ENCODE results near the gene CCN5.
"Not testable (repeated sequence)": the region's sequence is repeated elsewhere in the genome, so short reads cannot be mapped to it uniquely, and the experiment has no call there.

Gene CCN5, protein sequence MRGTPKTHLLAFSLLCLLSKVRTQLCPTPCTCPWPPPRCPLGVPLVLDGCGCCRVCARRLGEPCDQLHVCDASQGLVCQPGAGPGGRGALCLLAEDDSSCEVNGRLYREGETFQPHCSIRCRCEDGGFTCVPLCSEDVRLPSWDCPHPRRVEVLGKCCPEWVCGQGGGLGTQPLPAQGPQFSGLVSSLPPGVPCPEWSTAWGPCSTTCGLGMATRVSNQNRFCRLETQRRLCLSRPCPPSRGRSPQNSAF

DNA sequence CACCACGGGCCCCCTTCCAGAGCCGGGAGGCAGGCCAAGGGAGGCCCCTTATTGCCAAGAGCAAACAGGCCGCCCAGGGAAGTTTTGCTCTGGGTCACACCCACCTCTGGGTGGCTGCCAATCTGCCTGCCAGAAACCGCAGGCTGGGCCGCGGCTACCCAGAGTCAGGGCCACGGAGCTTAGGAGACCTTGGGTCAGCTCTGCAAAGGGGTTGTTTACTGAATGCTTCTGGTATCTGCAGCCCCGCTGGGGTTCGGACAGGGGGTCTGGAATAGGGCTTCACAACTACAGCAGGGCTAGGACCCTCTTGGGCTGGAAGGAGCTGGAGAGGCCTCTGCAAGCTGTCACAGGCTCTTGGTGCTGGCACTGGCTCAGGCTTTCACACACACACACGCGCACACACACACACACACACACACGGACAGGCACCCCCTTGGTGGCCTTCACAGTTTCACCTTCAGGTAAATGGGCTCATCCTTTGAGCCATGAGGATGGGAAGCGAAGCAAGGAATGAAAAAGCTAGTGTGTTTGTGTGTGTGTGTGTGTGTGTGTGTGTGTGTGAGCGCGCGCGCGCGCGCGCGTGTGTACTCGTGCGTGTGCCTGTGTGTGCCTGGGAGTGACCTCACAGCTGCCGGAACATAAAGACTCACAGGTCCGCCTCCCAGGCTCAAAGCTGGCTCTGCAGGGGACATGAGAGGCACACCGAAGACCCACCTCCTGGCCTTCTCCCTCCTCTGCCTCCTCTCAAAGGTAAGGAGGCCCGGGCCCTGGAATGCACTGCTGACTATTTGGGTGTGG lies at the start of gene CCN5:
CCN5 (plus strand) TSS at position 669 of the 798 bp plus-strand sequence; CDS start at position 691, 22 bp downstream.
- DNase-seq (ENCODE audit: low spot score), result no peak

DNA sequence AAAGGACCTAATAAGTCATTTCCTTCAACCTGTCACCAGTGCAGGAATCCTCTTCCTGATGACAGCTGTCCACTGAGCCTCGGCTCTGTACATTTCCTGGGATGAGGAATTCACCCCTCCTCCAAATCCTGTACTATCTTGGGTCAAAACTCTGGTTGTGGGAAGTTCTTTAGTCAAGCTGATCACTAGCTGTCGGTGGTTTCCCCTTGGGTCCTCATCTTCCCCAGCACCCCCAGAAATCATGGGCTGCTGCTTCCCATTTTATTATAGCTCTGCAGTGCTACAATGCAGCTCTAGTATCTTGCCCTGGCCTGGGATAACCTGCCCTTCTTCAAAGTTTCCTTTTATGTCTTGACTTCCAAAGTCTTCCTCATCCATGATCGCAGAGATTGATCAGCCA lies 49.1 kb upstream of the CCN5 start:
- no peak for DNase-seq (ENCODE audit: low spot score)

DNA sequence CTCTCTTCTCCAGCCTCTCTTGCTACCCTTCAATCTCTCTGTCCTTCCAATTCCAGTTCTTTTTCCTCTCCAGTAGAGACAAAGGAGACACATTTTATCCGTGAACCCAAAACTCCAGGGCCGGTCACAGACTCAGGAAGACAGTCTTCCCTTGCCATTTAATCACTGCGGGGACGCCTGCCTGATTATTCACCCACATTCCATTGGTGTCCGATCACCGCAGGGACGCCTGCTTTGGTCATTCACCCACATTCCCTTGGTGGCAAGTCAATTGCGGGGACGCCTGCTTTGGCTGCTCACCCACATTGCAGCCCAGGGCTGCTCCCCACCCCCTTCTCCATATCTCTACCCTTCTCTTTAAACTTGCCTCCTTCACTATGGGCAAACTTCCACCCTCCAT lies 44.3 kb upstream of the CCN5 start:
- not testable (repeated sequence) for DNase-seq (ENCODE audit: low spot score)

DNA sequence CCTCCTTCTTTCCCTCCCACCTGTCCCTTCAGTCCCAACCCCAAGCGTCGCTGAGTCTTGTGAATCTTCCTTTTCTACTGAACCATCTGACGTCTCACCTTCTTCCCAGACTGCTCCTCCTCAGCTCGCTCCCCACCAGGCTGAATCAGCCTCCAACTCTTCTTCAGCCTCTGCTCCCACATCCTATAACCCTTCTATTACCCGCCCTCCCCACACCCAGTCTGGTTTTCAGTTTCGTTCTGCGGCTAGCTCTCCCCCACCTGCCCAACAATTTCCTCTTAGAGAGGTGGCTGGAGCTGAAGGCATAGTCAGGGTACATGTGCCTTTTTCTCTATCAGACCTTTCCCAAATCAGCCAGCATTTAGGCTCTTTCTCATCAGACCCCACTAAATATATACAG lies 43.6 kb upstream of the CCN5 start:
- not testable (repeated sequence) for DNase-seq (ENCODE audit: low spot score)

DNA sequence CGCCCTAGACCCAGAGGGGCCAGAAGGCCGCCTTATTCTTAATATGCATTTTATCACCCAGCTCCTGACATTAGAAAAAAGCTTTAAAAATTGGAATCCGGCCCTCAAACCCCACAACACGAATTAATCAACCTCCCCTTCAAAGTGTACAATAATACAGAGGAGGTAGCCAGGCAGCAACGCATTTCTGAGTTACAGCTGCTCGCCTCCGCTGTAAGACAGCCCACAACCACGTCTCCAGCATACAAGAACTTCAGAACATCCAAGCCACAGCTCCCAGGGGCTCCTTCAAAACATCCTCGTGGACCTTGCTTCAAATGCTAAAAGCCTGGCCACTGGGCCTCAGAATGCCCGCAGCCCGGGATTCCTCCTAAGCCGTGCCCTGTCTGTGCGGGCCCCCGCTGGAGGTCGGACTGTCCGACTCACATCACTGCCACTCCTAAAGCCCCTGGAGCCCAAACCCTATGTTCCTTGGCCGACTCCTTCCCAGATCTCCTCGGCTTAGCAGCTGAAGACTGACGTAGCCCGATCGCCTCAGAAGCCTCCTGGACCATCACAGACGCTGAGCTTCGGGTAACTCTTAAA lies 42.8 kb upstream of the CCN5 start:
- DNase-seq (ENCODE audit: low spot score), result not testable (repeated sequence)

DNA sequence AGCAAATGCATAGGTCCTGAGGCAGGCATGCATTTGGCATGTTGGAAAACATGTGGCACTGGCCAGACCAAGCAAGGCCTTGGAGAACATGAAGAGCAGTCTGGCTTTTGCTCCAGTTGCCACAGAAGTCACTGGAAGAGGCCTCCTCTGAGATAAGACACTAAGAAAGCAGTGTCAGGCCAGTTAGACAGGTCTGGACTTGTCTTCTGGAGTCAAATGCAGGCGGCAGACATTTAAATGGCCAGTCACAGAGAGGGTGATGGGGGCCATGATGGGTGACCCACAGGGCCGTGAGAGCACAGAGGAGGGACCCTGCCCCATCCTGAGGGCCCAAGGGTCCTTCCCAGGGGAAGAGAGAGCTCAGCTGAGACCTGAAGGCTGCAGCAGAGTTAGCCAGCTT lies 36.9 kb upstream of the CCN5 start:
- DNase-seq (ENCODE audit: low spot score), result no peak

DNA sequence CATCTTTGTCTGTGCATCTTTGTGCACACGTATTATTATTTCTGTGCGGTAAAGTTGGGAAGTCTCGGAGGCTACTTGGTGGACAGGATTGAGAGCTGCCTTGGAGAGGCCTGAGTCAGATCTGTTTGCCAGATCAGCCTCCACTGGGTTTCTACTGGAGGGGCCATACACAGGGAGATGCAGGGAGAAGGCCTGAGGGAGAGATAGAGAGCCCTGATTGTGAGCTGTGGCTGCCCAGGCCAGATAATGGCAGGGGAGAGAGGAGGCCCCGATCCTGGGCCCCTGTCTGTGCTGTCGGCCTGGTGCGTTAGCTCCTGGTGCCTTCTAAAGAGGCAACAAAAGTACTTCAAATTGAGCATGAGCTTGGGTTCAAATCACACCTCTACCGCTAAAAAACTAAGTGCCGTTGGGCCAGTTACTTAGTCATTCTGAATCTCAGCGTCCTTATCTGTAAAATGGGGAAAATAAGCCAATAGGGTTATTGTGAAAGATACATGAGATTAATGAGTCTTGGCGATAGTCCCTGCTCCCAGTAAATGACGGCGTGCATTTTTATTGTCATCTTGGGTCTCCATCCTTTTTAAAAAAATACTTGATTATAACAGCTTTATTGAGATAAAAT lies 36.1 kb upstream of the CCN5 start:
- DNase-seq (ENCODE audit: low spot score), result no peak

DNA sequence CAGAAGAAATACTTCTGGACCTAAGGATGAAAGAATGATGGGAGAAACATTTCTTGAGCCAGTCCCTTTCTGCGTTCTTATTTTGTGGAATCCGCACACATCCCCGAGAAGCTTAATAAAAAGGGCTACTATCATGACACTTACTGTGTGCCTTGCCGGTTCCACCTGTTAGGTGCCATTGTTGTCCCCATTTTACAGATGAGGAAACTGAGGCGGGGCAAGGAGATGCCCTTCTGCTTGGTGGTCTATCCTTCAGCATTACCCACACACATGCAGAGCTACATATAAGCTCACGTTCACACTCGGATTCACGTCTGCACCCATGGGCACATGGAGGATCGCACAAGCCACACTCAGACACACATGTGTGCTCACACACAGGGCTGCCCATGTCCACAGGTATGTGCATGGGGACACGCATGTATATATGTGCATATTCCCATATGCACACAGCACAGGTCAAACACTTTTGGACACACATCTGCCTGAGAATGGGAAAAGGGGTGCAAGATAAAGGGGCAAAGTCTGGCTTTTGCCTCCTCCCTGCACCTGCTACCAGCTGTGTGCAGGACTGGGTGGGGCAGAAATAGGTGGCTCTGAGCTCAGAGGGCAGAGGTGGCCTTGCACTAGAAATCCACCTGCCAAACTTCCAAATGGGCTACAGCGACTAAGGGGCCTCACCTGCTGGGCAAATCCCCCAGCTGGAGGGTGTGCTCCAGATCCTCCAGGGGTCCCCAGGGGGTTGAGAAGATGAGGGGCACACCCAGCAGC lies 33.2 kb upstream of the CCN5 start:
- DNase-seq (ENCODE audit: low spot score), result no peak

DNA sequence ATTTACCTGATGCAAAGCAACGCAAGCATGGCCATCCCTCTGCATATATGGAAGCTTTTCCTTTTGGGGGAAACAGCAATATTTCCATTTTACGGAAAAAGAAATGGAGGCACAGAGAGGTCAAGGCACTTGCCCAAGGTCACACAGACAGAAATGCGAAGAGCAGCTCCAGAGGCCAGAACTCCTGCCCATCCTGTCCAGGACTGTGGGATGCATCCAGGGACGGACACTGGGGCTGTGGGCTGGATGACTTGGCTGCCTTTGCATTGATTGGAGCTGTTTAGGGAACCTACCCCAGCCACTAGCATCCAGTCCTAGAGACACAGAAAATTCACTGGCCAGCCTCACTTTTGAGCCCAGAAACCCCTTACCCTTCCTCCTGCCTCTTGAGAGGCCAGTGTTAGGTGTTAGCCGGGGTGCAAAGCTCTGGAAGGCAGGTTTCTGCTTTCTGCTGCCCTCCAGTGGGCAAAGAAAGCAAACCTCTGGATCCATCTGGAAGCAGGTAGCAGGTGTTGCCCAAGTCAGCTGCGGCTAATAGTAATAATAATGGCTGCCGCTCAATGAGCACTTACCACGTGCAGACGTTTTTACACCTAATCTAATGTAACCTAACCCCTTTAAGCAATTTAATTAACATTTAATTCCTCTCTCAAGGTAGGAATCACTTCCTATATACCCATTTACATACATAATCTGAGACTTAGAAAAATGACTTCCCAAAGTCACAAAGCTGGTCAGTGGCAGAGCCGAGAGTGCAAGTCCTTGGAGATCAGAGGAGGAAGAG lies 31.7 kb upstream of the CCN5 start:
- DNase-seq (ENCODE audit: low spot score), result no peak

DNA sequence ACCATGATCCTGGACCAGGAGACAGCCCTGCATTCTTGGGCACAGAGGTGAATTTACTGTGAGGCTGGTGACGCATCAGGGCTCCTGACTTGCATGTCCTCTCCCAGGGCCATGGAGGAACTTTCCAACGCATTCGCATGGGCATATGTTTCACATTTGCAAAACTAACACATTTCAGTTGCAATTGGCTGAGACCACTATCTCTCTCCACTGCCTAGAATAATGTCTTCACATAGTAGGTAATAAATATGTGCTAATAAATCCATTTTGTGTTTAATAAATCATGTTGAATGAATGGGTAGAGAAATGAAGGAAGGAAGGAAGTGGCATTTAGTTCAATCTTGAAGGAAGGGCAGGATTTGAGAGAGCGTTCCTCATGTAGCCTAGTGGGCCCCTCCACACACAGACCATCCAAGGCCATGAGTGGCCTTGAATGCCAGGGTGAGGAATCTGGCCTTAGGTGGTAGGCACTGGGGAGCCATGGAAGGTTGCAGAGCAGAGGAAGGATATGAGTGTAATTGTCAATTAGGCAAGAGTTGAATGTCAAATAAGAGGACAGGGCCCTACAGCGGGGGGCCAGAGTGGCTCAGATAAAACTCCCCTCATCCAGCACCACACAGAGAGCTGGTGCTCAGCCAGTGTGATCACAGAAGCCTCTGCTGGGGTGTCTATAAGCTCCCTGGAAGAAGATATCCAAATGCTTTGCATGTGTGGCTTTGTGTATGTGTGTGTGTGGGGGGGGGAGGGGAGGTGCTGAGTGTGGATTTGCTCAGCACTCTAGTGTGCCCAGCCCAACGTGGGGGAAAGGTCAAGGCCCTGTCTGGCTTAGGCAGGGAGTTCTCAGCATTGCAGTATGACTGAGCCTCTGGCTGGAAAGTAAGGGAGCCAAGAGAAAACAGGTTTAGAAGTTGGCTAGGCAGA lies 30.9 kb upstream of the CCN5 start:
- no peak for DNase-seq (ENCODE audit: low spot score)

DNA sequence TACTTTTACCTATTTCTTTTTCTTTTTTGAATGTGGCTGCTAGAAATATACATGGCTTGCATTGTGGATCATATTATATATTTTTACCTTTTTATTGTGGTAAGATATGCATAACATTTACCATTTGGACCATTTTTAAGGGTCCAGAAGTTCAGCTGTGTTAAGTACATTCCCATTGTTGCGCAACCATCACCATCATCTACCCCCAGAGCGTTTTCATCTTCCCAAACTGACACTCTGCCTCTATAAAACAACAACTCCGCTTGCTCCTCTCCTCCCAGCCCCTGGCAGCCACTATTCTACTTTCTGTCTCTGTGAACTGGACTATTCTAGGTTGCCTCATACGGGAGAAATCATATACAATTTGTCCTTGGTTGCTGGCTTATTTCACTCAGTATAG lies 28.2 kb upstream of the CCN5 start:
- DNase-seq (ENCODE audit: low spot score), result no peak

DNA sequence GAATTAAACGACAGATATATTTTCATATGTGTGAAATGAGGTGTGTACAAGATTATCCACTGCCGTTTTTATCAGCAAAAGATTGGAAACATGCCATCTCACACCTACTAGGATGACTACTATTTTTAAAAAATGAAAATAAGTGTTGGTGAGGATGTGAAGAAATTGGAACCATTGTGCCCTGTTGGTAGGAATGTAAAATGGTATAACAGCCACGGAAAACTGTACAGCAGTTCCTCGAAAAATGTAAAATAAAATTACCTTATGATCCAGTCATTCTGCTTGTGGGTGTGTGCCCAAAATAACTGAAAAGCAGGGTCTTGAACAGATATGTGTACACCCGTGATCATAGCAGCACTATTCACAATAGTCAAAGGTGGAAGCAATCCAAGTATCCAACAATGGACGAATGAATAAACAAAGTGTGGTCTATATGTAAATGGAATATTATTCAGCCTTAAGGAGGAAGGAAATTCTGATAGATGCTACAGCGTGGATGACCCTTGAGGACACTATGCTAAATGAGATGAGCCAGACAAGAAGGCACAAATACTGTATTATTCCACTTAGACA lies 27.0 kb upstream of the CCN5 start:
- DNase-seq (ENCODE audit: low spot score), result no peak

DNA sequence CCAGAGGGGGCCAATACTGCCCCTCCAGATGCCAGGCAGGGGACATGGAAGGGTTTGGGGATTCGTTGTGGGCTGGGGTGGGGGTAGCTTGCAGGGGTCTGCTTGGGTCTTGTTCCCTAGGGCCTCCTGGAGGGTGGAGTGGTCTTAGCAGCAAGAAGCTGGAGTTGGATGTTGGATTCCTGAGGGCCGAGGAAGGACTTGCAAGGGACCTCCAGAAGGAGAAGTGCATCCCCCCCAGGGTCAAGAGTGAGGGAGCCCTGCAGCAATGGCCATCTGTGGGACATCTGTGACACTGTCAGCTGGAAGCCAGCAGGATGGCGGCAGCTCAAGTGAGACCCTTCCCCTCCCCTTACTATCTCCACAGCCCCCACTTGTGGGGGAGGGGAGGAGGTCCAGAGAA lies 25.4 kb upstream of the CCN5 start:
- no peak for DNase-seq (ENCODE audit: low spot score)

DNA sequence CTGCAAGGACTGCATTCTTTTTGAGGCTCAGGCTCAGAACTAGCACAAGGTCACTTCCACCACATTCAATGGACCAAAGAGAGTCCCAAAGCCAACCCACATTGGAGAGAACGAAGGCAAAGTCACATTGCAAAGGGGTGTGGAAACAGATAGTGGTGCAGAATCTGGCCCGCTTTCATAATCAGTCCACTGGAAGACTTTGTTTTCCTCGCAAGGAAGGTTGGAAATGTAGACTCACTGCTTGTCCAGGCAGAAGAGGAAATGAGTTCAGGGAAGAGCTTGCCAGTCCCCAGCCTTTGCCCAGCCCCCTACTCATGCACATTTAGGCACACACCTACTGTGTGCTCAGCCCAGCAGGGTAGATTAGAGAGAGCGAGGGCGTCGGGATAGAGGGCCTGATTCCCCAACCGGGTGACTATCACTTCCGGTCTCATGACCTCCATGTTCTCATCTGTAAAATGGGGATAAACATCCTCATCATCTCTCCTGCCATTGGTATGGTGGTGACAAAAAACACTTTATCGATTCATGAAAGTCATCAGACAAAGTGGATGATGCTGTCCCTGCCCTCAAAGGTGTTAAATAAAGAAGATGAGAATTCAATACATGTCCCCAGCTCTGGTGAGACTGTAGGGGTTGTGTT lies 24.3 kb upstream of the CCN5 start:
- DNase-seq (ENCODE audit: low spot score), result no peak

DNA sequence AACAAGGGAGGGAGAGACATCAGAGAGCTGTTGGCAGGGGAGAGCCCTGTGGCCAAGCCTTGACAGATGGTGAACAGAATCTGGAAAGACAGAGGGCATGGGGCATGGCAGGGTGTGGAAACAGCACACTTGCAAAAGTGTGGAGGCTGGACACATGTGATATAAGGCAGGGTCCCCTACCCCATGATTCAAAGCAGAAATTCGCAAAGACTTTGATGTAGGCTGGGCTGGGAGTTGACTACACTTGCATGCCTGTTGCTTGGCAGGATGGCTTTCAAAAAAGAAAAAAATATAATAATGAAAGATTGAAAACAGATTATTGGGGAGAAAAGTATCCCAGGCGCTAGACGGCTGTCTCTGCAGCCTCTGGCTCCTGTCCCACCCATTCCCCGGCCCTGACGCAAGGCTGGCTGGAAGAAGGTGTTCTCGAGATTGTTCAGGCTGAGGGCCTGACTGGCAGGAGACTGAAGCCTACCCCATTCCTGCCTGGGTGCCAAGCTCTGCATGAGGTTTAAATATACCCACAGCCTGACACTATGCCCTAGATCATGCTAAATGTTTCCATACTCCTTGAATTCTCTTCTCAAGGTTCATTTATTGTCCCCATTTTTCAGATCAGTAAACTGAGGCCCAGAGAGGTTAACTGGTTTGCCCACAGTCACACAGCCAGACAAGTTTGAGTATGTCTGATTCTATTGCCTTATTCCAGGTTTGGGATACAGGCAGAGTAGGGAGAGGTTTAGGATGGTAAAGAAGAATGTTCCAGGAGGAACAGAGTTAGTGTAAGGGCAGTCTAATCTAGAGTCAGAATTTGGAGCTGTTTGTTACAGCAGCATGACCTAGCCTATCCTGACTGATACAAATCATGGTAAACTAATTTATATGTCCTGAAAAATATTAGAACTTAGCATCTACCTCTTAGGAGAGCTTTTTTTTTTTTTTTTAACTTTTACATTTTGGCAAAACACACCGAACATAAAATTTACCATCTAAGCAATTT lies 23.4 kb upstream of the CCN5 start:
- no peak for DNase-seq (ENCODE audit: low spot score)

DNA sequence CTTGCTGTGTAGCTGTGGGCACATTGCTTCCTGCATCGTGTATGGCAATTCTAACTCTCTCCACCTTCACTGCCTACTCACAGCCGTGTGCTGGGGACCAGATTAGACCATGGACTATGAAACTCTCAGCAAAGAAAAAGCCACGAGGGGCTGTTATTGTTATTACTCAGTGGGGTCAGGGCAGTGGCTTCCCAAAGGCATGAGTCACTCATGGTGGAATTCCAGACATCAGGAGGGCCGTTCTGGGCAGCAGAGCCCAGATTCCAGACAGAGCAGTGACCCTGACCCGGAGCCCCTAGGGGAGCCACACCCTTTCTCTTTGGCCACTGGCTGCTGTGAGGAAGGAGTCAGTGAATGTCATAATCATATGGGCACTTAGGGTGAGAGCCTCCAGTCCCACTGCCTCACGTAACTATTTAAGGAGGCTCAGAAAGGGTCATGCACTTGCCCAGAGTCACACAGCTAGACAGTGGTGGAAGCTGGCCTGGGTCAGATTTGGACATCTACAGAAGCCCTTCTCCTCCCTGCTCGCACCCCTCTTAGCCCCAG lies 22.2 kb upstream of the CCN5 start:
- DNase-seq (ENCODE audit: low spot score), result no peak

DNA sequence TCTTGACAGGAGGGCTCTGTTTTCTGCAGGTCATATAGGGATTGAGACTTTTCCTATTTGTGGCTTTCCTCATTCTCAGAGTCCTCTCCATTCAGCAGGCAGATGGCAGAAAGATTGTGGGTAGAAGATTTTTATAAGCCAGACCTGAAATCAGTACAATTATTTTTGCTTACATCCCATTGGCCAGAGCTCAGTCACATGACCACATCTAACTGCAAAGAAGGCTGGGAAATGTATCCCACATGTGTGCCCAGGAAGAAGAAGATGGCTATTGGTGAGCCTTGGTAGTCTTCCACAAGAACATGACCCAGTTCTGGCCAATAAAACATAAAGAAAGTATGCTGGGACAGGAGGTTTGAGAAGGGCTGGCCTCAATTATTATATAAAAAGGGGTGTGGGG lies 21.5 kb upstream of the CCN5 start:
- DNase-seq (ENCODE audit: low spot score), result no peak

DNA sequence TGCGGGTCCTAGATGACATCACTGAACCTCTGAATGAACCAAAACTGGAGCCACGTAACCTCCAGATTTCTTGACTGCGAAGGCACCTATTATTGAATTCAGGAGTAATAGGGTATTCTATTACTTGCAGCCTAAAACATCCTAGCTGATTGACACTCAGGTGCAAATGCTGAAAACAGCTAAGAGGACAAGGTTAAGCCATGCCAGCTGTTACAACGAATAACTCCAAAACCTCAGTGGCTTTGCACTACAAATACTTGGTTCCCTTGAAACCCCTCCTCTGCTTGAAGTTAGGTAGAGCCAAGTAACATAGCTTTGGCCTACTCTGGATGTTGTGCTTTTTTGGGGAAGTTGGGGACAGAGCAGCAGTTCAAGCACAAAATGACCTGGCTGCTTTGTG lies 21.0 kb upstream of the CCN5 start:
- no peak for DNase-seq (ENCODE audit: low spot score)
